GM06990 (cell line): Measurements from ENCODE around the gene TBC1D13.

Experiments used
- DNase-seq: peaks from one replicate; pipeline ENCODE4 v3.0.0-alpha.2; 2011; ENCODE audit not compliant: insufficient read length; ENCODE audit errors: extremely low read depth
- H3K27me3 ChIP-seq: replicated peaks from 2 replicates; pipeline ENCODE4 v1.6.0; 2011; ENCODE audit warnings: low read length; ENCODE audit not compliant: control insufficient read depth, insufficient read depth
- H3K36me3 ChIP-seq: 2 replicates; pipeline ENCODE4 v1.5.1; 2011; ENCODE audit warnings: low read length; ENCODE audit not compliant: control insufficient read depth, insufficient read depth
- H3K4me3 ChIP-seq: replicated peaks from 2 replicates; pipeline ENCODE4 v1.5.1; 2011; ENCODE audit warnings: low read depth, mild to moderate bottlenecking, control low read depth, low read length
- CTCF ChIP-seq: IDR thresholded peaks from 2 replicates; pipeline ENCODE4 v1.5.1; 2011; ENCODE audit warnings: low read length, control low read depth, mild to moderate bottlenecking, inconsistent platforms; ENCODE audit not compliant: insufficient read depth, poor library complexity, severe bottlenecking

TBC1D13 gene

GRCh38 chr9:128800061-128800460 is 13.0 kb downstream of the TBC1D13 start:
- H3K4me3 ChIP-seq = no peak overlapping the region
- DNase-seq = no peak
- TF ChIP-seq CTCF = no peak
- peaks cover 14% of the 10 kb centered on the region for H3K36me3 ChIP-seq
- H3K27me3 ChIP-seq = no peaks in the 10 kb centered on the region

DNA sequence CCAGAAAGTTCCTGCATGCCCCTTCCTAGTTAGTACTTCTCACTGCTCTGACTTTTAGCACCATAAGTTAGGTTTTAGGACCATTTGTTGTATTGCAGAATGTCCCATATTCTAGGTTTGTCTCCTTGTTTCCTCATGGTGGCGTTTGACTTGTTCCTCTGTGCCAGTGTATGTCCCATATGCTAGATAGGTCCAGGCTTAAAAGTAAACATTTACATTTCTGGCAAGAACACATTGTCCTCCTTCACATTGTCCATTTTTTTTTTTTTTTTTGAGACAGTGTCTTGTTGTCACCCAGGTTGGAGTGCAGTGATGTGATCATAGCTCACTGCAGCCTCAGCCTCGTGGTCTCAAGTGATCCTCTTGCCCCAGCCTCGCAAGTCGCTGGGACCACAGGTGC is 15.4 kb downstream of the TBC1D13 start:
- Histone ChIP-seq H3K27me3 (no peaks in the 10 kb centered on the region), H3K36me3 (peaks cover 23% of the 10 kb centered on the region), H3K4me3 (no peak overlapping the region)
- no peak for DNase-seq
- no peak for TF ChIP-seq CTCF

DNA sequence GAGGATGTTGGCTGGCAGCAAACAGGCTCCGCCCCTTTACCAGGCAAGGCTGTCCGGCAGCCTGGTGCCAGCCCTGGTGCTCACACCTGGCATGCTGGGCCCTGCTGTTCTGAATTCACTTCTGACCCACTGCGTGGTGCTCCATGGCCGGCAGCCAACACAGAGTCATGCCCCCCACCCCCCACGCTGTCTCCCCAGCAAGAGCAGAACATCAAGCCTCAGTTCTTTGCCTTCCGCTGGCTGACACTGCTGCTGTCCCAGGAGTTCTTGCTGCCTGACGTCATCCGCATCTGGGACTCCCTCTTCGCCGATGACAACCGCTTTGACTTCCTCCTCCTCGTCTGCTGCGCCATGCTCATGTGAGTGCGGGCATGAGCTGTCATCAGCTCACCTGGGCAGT is 18.6 kb downstream of the TBC1D13 start:
- H3K27me3 ChIP-seq = no peaks in the 10 kb centered on the region
- no peak for TF ChIP-seq CTCF
- peaks cover 28% of the 10 kb centered on the region for H3K36me3 ChIP-seq
- H3K4me3 ChIP-seq = no peak overlapping the region
- no peak for DNase-seq

- Histone ChIP-seq H3K36me3 (peaks cover 28% of the 10 kb centered on the region), H3K4me3 (no peak overlapping the region), H3K27me3 (no peaks in the 10 kb centered on the region)
- TF ChIP-seq CTCF = no peak
- no peak for DNase-seq
Measured at GRCh38 chr9:128807827-128808226, 20.8 kb downstream of the TBC1D13 start.

- H3K27me3 ChIP-seq = no peaks in the 10 kb centered on the region
- TF ChIP-seq CTCF = no peak
- H3K4me3 ChIP-seq = no peak overlapping the region
- H3K36me3 ChIP-seq = peaks cover 24% of the 10 kb centered on the region
- no peak for DNase-seq
Measured at GRCh38 chr9:128808543-128808942, 21.5 kb downstream of the TBC1D13 start.

- H3K36me3 ChIP-seq = peaks cover 21% of the 10 kb centered on the region
- no peak for TF ChIP-seq CTCF
- no peak for DNase-seq
- no peaks in the 10 kb centered on the region for H3K27me3 ChIP-seq
- H3K4me3 ChIP-seq = no peak overlapping the region
Measured at GRCh38 chr9:128809036-128809599, 22.1 kb downstream of the TBC1D13 start.
